H1 (cell line): ENCODE measurements around the gene ZNF18. TPM values are rescaled to one million over a fixed set of nuclear protein-coding genes. Genes with fewer than 3 reads are reported as not detected.

Experiments
- BCL11A ChIP-seq, 2 experiments: IDR thresholded peaks; one replicate each; pipeline ENCODE4 v1.6.1; 2011; ENCODE audit warnings: low read depth in 2 of 2, low read length in 2 of 2, mild to moderate bottlenecking in 2 of 2
- CBX8 ChIP-seq: fragments of 300-800, 300-1000 bp; sonication (generic); IDR thresholded peaks from 2 replicates; pipeline ENCODE4 v1.7.1; 2016; ENCODE audit warnings: low read depth, low read length, borderline replicate concordance
- EGR1 ChIP-seq: IDR thresholded peaks from 2 replicates; pipeline ENCODE4 v1.6.1; 2011; ENCODE audit warnings: low read depth, low read length, borderline replicate concordance
- FOSL1 ChIP-seq: IDR thresholded peaks from 2 replicates; pipeline ENCODE4 v1.6.1; 2011; ENCODE audit warnings: mild to moderate bottlenecking, low read depth, low read length, moderate library complexity; ENCODE audit not compliant: insufficient read depth
- HDAC2 ChIP-seq, 2 experiments: fragments of 300-600 bp in 1 of 2; sonication (generic) in 1 of 2; IDR thresholded peaks; 2 replicates each; pipeline ENCODE4 v1.6.1; 2011 to 2012; ENCODE audit warnings: low read depth in 2 of 2, low read length in 2 of 2, mild to moderate bottlenecking in 2 of 2, moderate library complexity in 2 of 2, borderline replicate concordance in 1 of 2, inconsistent platforms in 1 of 2
- KDM5A ChIP-seq: fragments of 200-600 bp; IDR thresholded peaks from 2 replicates; pipeline ENCODE4 v1.7.1; 2012; ENCODE audit warnings: mild to moderate bottlenecking, low read length, inconsistent platforms, mixed read lengths
- MAFK ChIP-seq: IDR thresholded peaks from 2 replicates; pipeline ENCODE4 v1.6.1; 2012; ENCODE audit warnings: low read depth, mild to moderate bottlenecking, improper control_type of control experiment, low read length
- RNF2 ChIP-seq: fragments of 200-900, 300-1000 bp; sonication (generic); IDR thresholded peaks from 2 replicates; pipeline ENCODE4 v1.7.1; 2016; ENCODE audit warnings: borderline replicate concordance, low read depth, mild to moderate bottlenecking, antibody characterized with exemption, low read length; ENCODE audit not compliant: poor library complexity, severe bottlenecking; ENCODE audit errors: missing control alignments
- RXRA ChIP-seq: IDR thresholded peaks from 2 replicates; pipeline ENCODE4 v1.6.1; 2011; ENCODE audit warnings: low read depth, mild to moderate bottlenecking, low read length, moderate library complexity; ENCODE audit not compliant: insufficient read depth
- SIX5 ChIP-seq: IDR thresholded peaks from 2 replicates; pipeline ENCODE4 v1.6.1; 2011; ENCODE audit warnings: mild to moderate bottlenecking, low read depth, low read length
- SP1 ChIP-seq: IDR thresholded peaks from 2 replicates; pipeline ENCODE4 v1.6.1; 2011; ENCODE audit warnings: low read depth, low read length
- SP2 ChIP-seq: IDR thresholded peaks from 2 replicates; pipeline ENCODE4 v1.6.1; 2012; ENCODE audit warnings: mild to moderate bottlenecking, low read length, inconsistent platforms
- SP4 ChIP-seq: IDR thresholded peaks from 2 replicates; pipeline ENCODE4 v1.6.1; 2012; ENCODE audit warnings: low read length, inconsistent platforms
- YY1 ChIP-seq: IDR thresholded peaks from 2 replicates; pipeline ENCODE4 v1.6.1; 2011; ENCODE audit warnings: low read depth, mild to moderate bottlenecking, low read length
- ZNF274 ChIP-seq: IDR thresholded peaks from 2 replicates; pipeline ENCODE4 v1.7.0; 2012; ENCODE audit warnings: low read length, borderline replicate concordance; ENCODE audit errors: extremely low read depth
- polyA plus RNA-seq, 7 experiments: library from polyadenylated mRNA; depleted of rRNA in 3 of 7; stranded (reverse) in 5 of 7; unstranded in 2 of 7; fragments of >200 nt in 5 of 7; fragments of 200-250 nt in 2 of 7; gene quantifications; 1 replicate in 5 of 7; 2 replicates in 1 of 7; 4 replicates in 1 of 7; pipeline versions ENCODE4 v1.2.1 to v1.2.3, GENCODE V29; 2011 to 2013; ENCODE audit warnings: missing spikeins in 2 of 7, mixed read lengths in 2 of 7
- total RNA-seq: library from RNA; stranded (reverse); fragmentation: NEBNext Ultra II Directional; extraction: Animal tissue kit (Norgen Biotek cat#: 25700); gene quantifications from 2 replicates; pipeline ENCODE4 v1.2.1, GENCODE V29; 2021

ZNF18 gene
- total and polyA plus RNA-seq, 2 of the 8 experiments (the other 6 are each of a cell fraction or from before 2014, with no cell fraction given) = 3.0 to 9.9 TPM

DNA sequence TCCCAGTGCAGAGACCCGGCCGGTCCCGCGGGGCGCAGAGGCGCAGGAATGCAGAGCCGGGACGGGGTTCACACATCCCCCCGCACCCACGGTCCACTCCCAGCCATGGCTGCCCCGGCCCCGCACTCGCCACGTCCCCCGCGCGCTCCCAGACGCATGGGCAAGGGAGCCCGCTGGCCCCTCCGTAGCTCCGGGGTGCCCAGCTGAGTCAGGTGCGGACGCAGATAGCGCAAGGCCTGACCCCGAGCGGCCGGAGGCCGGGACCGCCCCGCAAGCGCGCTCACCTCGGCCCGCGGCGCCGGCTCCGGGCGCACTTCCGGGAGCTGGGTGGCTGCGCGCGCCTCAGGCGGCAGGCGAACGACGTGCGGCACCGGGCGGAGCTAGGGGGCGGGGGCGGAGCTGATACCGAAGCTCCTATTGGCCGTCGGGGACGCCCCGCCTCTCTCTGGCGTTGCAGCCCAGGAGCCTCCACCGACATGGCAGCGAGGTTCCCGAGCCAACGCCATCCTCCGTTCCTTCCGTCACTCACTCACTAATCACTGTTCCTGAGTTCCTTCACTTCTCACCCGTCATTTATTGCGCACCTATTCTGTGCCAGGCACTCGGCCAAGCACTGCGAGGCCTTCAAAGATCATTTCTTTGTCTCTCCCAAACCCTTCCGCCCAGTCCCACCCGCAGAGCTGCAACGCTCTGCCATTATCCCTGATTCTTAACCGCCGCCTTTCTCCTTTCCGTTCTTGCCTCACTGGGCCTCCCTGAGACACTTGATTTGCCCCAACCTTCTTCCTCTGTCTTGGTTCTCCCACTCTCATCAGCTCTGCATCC lies at the start of gene ZNF18 (continued):
- 0 out of 2 replicates have a peak, but pooled peaks have one; percentile 29 for TF ChIP-seq FOSL1
- TF ChIP-seq RXRA = no peak
- peak; percentile 9; the same call in 1 of the 2 replicates for TF ChIP-seq SP1
- TF ChIP-seq YY1 = peak; percentile 89
- no peak for TF ChIP-seq CBX8
- TF ChIP-seq SP4 = peak; percentile 87
- no peak for TF ChIP-seq RNF2
- peak; percentile 53; the same call in 1 of the 2 replicates for TF ChIP-seq EGR1
- TF ChIP-seq KDM5A = no peak
- no peak for TF ChIP-seq BCL11A (IDR thresholded peaks at IDR 0.05; ENCODE audit: low read depth in 2 of 2, low read length in 2 of 2)
- 0 out of 4 replicates have a peak, but pooled peaks of 1 of the 2 experiments have one; percentile 70 for TF ChIP-seq HDAC2 (IDR thresholded peaks at IDR 0.05; ENCODE audit: borderline replicate concordance in 1 of 2, low read depth in 2 of 2, low read length in 2 of 2)
- TF ChIP-seq SP2 = no peak
- no peak for TF ChIP-seq MAFK
- no peak for TF ChIP-seq ZNF274
- TF ChIP-seq SIX5 = no peak
